Endothelial cell of umbilical vein (primary cell): ENCODE measurements around the gene ENTR1. TPM values are rescaled to one million over a fixed set of nuclear protein-coding genes. Genes with fewer than 3 reads are reported as not detected.

Experiments
- BruUV-seq: library from RNA; stranded (reverse); fragments of 400-500 nt; replicated peaks from 2 replicates; lab custom pipeline; 2021; lab: Mats Ljungman, UMichigan
- CTCF ChIA-PET: fragments of 300-600, 350-600 bp; sonication (Branson Sonifier 250); formaldehyde crosslinking; loops from one replicate; lab custom pipeline; 2021; ENCODE audit warnings: antibody characterized with exemption, inconsistent platforms; lab: Charles Lee
- POLR2A ChIA-PET: fragments of 300-600, 350-600 bp; sonication (Branson Sonifier 250); formaldehyde crosslinking; loops from one replicate; lab custom pipeline; 2021; ENCODE audit warnings: antibody characterized with exemption, inconsistent platforms; lab: Charles Lee
- DNase-seq: peaks from one replicate; pipeline ENCODE4 v3.0.0-alpha.2; 2011; ENCODE audit warnings: low read depth, low spot score
- FAIRE-seq: peaks from 2 replicates; lab custom pipeline; 2011; peaks lifted over from hg19 to GRCh38; lab: Jason Lieb, UNC
- H2AFZ ChIP-seq: 2 replicates; pipeline ENCODE4 v1.6.0; 2012; ENCODE audit warnings: low read depth, low read length, control low read depth, inconsistent platforms
- H3K27ac ChIP-seq: 2 replicates; pipeline ENCODE4 v1.5.1; 2011; ENCODE audit warnings: low read depth, mild to moderate bottlenecking, control low read depth, low read length, moderate library complexity; ENCODE audit not compliant: insufficient read depth
- H3K27me3 ChIP-seq, 2 experiments: 2 replicates each; pipeline versions ENCODE4 v1.6.0 to v1.6.1; 2011; ENCODE audit warnings: low read length in 2 of 2, mixed read lengths in 1 of 2; ENCODE audit not compliant: control insufficient read depth in 2 of 2, insufficient read depth in 2 of 2
- H3K36me3 ChIP-seq, 2 experiments: 2 replicates in 1 of 2; 3 replicates in 1 of 2; pipeline ENCODE4 v1.5.1; 2011; ENCODE audit warnings: low read length in 2 of 2, mild to moderate bottlenecking in 1 of 2, moderate library complexity in 1 of 2; ENCODE audit not compliant: control insufficient read depth in 2 of 2, insufficient read depth in 2 of 2; ENCODE audit errors: extremely low read depth in 1 of 2
- H3K4me1 ChIP-seq: 3 replicates; pipeline ENCODE4 v1.5.1; 2011; ENCODE audit warnings: mild to moderate bottlenecking, low read length; ENCODE audit not compliant: control insufficient read depth, insufficient read depth; ENCODE audit errors: extremely low read depth
- H3K4me2 ChIP-seq: 2 replicates; pipeline ENCODE4 v1.6.1; 2011; ENCODE audit warnings: low read length, control low read depth, mixed read lengths; ENCODE audit not compliant: insufficient read depth
- H3K4me3 ChIP-seq, 3 experiments: fragments of 200-600 bp in 1 of 3; sonication (generic), shearing (Covaris generic) in 1 of 3; replicated peaks in 1 of 3; 2 replicates each; pipeline ENCODE4 v1.5.1; 2011 to 2016; ENCODE audit warnings: control low read depth in 3 of 3, low read length in 3 of 3, mild to moderate bottlenecking in 2 of 3, inconsistent platforms in 1 of 3, low read depth in 1 of 3, moderate library complexity in 1 of 3; ENCODE audit not compliant: insufficient read depth in 1 of 3
- H3K79me2 ChIP-seq: 2 replicates; pipeline ENCODE4 v1.6.0; 2012; ENCODE audit warnings: low read length, inconsistent platforms; ENCODE audit not compliant: control insufficient read depth, insufficient read depth
- H3K9ac ChIP-seq: replicated peaks from 2 replicates; pipeline ENCODE3; 2011; ENCODE audit warnings: low read length, control low read depth; ENCODE audit not compliant: insufficient read depth; ENCODE audit errors: extremely low read depth
- H3K9me1 ChIP-seq: replicated peaks from 3 replicates; pipeline ENCODE4 v1.6.0; 2011; ENCODE audit warnings: mild to moderate bottlenecking, low read length; ENCODE audit not compliant: control insufficient read depth, insufficient read depth; ENCODE audit errors: extremely low read depth
- H3K9me3 ChIP-seq: replicated peaks from 2 replicates; pipeline ENCODE4 v1.5.1; 2012; ENCODE audit warnings: low read length, inconsistent platforms; ENCODE audit not compliant: control insufficient read depth, insufficient read depth
- H4K20me1 ChIP-seq: replicated peaks from 2 replicates; pipeline ENCODE3; 2011; ENCODE audit warnings: mild to moderate bottlenecking, low read length; ENCODE audit not compliant: control insufficient read depth, insufficient read depth; ENCODE audit errors: extremely low read depth
- EZH2 ChIP-seq: IDR thresholded peaks from 2 replicates; pipeline ENCODE4 v1.6.1; 2012; ENCODE audit warnings: borderline replicate concordance, low read depth, mild to moderate bottlenecking, moderate library complexity, low read length, inconsistent platforms; ENCODE audit not compliant: severe bottlenecking
- FOS ChIP-seq: IDR thresholded peaks from 2 replicates; pipeline ENCODE4 v1.6.1; 2011; ENCODE audit warnings: mild to moderate bottlenecking, low read length, moderate library complexity, borderline replicate concordance; ENCODE audit not compliant: insufficient read depth
- GATA2 ChIP-seq: IDR thresholded peaks from 2 replicates; pipeline ENCODE4 v1.7.0; 2011; ENCODE audit warnings: low read depth, mild to moderate bottlenecking, moderate library complexity, mixed read lengths, low read length; ENCODE audit not compliant: insufficient read length, insufficient read depth
- JUN ChIP-seq: IDR thresholded peaks from 2 replicates; pipeline ENCODE4 v1.6.1; 2011; ENCODE audit warnings: borderline replicate concordance, low read depth; ENCODE audit not compliant: insufficient read length, insufficient read depth
- MYC ChIP-seq: IDR thresholded peaks from one replicate; pipeline ENCODE4 v1.6.1; 2011; ENCODE audit warnings: mild to moderate bottlenecking, low read depth, low read length
- POLR2A ChIP-seq: IDR thresholded peaks from 2 replicates; pipeline ENCODE4 v1.6.1; 2012; ENCODE audit warnings: low read depth, mild to moderate bottlenecking, control low read depth, low read length
- POLR2AphosphoS5 ChIP-seq: IDR thresholded peaks from 2 replicates; pipeline ENCODE4 v1.6.1; 2012; ENCODE audit warnings: low read depth, mild to moderate bottlenecking, control low read depth, low read length, moderate library complexity; ENCODE audit not compliant: insufficient read depth
- dilution Hi-C: fragments of 300-500 bp; cut with MboI; formaldehyde crosslinking; loops from one replicate; pipeline ENCODE4 v1.15.0; 2019; ENCODE audit warnings: low sequenced_read_pairs; ENCODE audit not compliant: extremely low pct_ligation_motif_present
- intact Hi-C: fragments of 100-400 bp; cut with micrococcal nuclease; formaldehyde crosslinking; loops from one replicate; pipeline ENCODE4 v1.10.0; 2022
- polyA plus RNA-seq, 4 experiments: library from polyadenylated mRNA; depleted of rRNA in 3 of 4; stranded (reverse) in 3 of 4; unstranded in 1 of 4; fragments of >200 nt; gene quantifications; 2 replicates each; pipeline versions ENCODE4 v1.2.1 to v1.2.3, GENCODE V29; 2011 to 2012; ENCODE audit warnings: missing spikeins in 1 of 4
- total RNA-seq: library from RNA; stranded (reverse); gene quantifications from 2 replicates; pipeline ENCODE4 v1.2.3, GENCODE V29; 2021
- TF ChIP-seq, protein P1 (sequence below), 2 donors: IDR thresholded peaks; 1 replicate in 1 of 2; 2 replicates in 1 of 2; pipeline ENCODE4 v1.5.1; 2011; ENCODE audit warnings: low read length in 2 of 2, mild to moderate bottlenecking in 2 of 2, moderate library complexity in 2 of 2, control low read depth in 1 of 2, inconsistent platforms in 1 of 2, low read depth in 1 of 2; ENCODE audit not compliant: insufficient read depth in 1 of 2; ENCODE audit errors: extremely low read depth in 1 of 2
- TF ChIP-seq, protein P2 (sequence below): IDR thresholded peaks from 2 replicates; pipeline ENCODE4 v1.6.1; 2011; ENCODE audit not compliant: insufficient read depth, insufficient read length

ENTR1 gene
- total and polyA plus RNA-seq, 2 donors (not counting 3 experiments of a cell fraction or from before 2014, with no cell fraction given), result 36.0 to 61.6 TPM

DNA sequence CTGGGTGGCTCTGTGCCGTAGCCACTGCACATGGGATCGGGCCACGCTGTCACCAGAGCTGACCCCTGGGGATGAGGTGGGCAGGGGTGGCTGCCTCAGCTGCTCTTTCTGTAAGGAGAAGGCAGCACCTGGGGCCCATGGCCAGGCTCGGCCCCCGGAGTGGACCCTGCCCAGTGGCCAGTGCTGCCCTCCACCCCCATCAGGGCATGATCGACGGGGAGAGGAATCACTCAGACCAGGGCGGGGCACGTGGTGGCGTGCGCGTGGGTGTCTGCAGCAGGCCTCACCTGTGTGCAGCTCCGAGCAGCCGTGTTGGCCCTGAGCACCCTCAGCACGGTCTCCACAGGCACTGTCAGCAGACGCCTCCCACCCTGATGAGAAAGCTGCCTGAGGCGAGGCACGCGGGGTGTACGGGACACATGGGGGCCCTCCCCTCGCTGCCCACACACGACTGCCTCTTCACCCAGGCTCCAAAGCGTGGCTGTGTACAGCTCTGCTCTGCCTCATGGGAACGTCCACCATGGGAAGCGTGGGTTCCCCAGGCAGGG is 28.4 kb downstream of the ENTR1 start:
- H2AFZ ChIP-seq, result no peak overlapping the region
- H4K20me1 ChIP-seq, result no peaks in the 10 kb centered on the region
- H3K79me2 ChIP-seq, result no peaks in the 10 kb centered on the region
- H3K4me3 ChIP-seq, result no peak overlapping the region
- FAIRE-seq (no peak), DNase-seq (no peak)
- no peaks in the 10 kb centered on the region for H3K9me1 ChIP-seq
- no TSS peak for BruUV-seq
- no peaks in the 10 kb centered on the region for H3K9me3 ChIP-seq
- intact Hi-C loops (no loop called here), dilution Hi-C loops (no loop called here)
- H3K27me3 ChIP-seq, result no peaks in the 10 kb centered on the region
- H3K27ac ChIP-seq, result no peak overlapping the region
- no peak overlapping the region for H3K9ac ChIP-seq
- ChIA-PET CTCF (no interaction called here), POLR2A (no interaction called here)
- H3K4me1 ChIP-seq, result no peaks in the 10 kb centered on the region
- no peak for TF ChIP-seq JUN
- no peak for TF ChIP-seq FOS
- TF ChIP-seq, protein P1, sequence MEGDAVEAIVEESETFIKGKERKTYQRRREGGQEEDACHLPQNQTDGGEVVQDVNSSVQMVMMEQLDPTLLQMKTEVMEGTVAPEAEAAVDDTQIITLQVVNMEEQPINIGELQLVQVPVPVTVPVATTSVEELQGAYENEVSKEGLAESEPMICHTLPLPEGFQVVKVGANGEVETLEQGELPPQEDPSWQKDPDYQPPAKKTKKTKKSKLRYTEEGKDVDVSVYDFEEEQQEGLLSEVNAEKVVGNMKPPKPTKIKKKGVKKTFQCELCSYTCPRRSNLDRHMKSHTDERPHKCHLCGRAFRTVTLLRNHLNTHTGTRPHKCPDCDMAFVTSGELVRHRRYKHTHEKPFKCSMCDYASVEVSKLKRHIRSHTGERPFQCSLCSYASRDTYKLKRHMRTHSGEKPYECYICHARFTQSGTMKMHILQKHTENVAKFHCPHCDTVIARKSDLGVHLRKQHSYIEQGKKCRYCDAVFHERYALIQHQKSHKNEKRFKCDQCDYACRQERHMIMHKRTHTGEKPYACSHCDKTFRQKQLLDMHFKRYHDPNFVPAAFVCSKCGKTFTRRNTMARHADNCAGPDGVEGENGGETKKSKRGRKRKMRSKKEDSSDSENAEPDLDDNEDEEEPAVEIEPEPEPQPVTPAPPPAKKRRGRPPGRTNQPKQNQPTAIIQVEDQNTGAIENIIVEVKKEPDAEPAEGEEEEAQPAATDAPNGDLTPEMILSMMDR (IDR thresholded peaks at IDR 0.05; ENCODE audit: extremely low read depth in 1 of 2, insufficient read depth in 1 of 2, low read depth in 1 of 2, low read length in 2 of 2), result no peak
- TF ChIP-seq GATA2, result no peak
- no peak for TF ChIP-seq POLR2AphosphoS5
- peaks cover 4 to 56% of the 10 kb centered on the region in 2 experiments for H3K36me3 ChIP-seq
- no peak overlapping the region for H3K4me2 ChIP-seq

DNA sequence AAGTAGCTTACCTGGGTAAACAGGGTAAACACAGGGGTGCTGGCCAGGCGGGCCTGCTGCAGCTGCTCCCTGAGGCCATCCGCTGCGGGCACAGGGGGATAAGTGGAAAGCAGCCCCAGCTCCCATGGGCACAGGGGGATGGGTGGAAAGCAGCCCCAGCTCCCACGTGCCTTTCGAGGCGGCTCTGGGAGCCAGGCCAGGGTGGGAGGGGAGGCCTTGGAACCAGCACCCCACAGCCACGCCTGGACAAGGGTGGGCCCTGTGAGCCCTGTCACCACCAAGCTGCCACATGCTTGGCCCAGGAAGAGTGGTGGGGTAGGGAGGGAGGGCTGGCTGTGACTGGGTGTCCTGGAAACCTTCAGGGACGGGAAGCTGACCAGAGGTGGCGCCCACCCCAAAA is 29.1 kb downstream of the ENTR1 start:
- ChIA-PET POLR2A (no interaction called here), CTCF (no interaction called here)
- no peak overlapping the region for H3K27ac ChIP-seq
- FAIRE-seq (no peak), DNase-seq (no peak)
- H3K9ac ChIP-seq, result no peak overlapping the region
- no peaks in the 10 kb centered on the region for H3K27me3 ChIP-seq
- no peaks in the 10 kb centered on the region for H3K79me2 ChIP-seq
- intact Hi-C loops (no loop called here), dilution Hi-C loops (no loop called here)
- peaks cover 4 to 56% of the 10 kb centered on the region in 2 experiments for H3K36me3 ChIP-seq
- TF ChIP-seq EZH2 (no peak), POLR2A (no peak), POLR2AphosphoS5 (no peak), JUN (no peak), FOS (no peak), MYC (no peak), GATA2 (no peak)
- TF ChIP-seq, protein P1 (IDR thresholded peaks at IDR 0.05; ENCODE audit: extremely low read depth in 1 of 2, insufficient read depth in 1 of 2, low read depth in 1 of 2, low read length in 2 of 2), result no peak
- TF ChIP-seq, protein P2, sequence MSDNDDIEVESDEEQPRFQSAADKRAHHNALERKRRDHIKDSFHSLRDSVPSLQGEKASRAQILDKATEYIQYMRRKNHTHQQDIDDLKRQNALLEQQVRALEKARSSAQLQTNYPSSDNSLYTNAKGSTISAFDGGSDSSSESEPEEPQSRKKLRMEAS, result no peak
- H3K9me3 ChIP-seq, result no peaks in the 10 kb centered on the region
- H4K20me1 ChIP-seq, result no peaks in the 10 kb centered on the region
- no TSS peak for BruUV-seq
- H3K4me1 ChIP-seq, result no peaks in the 10 kb centered on the region
- no peak overlapping the region for H2AFZ ChIP-seq
- H3K9me1 ChIP-seq, result no peaks in the 10 kb centered on the region
- no peak overlapping the region for H3K4me2 ChIP-seq
- no peak overlapping the region for H3K4me3 ChIP-seq
